IMR-90 (cell line): ENCODE results near the gene RDH13.

ENCODE experiments used
- CTCF ChIP-seq: conservative IDR thresholded peaks from 2 replicates; pipeline ENCODE4 v1.5.1; 2012; ENCODE audit warnings: mild to moderate bottlenecking, low read depth, low read length, improper control_type of control experiment
- POLR2A ChIP-seq: IDR thresholded peaks from 2 replicates; pipeline ENCODE4 v1.6.1; 2012; ENCODE audit warnings: mild to moderate bottlenecking, low read depth, low read length
- SMC3 ChIP-seq: fragments of 150-350 bp; IDR thresholded peaks from 2 replicates; pipeline ENCODE4 v1.6.1; 2016; ENCODE audit warnings: low read depth, mild to moderate bottlenecking, antibody characterized with exemption, low read length, moderate library complexity

- TF ChIP-seq CTCF, result no peak
- no peak for TF ChIP-seq POLR2A
- TF ChIP-seq SMC3, result no peak
Measured at GRCh38 chr19:55082020-55082851, 19.3 kb upstream of the RDH13 start.
